GM10266 (cell line): ENCODE data around the gene WWC2.

Experiments used
- DNase-seq: peaks from one replicate; pipeline ENCODE4 v3.0.0; 2012; ENCODE audit errors: extremely low spot score
- TF ChIP-seq, protein P1 (sequence below): IDR thresholded peaks from 2 replicates; pipeline ENCODE4 v1.5.1; 2012; ENCODE audit warnings: mild to moderate bottlenecking, low read depth; ENCODE audit not compliant: control insufficient read depth, insufficient read depth; ENCODE audit errors: missing control alignments

Gene WWC2

GRCh38 chr4:183261953-183262775 lies 163.1 kb downstream of the WWC2 start:
- peak; percentile 66 for DNase-seq
- TF ChIP-seq, protein P1, sequence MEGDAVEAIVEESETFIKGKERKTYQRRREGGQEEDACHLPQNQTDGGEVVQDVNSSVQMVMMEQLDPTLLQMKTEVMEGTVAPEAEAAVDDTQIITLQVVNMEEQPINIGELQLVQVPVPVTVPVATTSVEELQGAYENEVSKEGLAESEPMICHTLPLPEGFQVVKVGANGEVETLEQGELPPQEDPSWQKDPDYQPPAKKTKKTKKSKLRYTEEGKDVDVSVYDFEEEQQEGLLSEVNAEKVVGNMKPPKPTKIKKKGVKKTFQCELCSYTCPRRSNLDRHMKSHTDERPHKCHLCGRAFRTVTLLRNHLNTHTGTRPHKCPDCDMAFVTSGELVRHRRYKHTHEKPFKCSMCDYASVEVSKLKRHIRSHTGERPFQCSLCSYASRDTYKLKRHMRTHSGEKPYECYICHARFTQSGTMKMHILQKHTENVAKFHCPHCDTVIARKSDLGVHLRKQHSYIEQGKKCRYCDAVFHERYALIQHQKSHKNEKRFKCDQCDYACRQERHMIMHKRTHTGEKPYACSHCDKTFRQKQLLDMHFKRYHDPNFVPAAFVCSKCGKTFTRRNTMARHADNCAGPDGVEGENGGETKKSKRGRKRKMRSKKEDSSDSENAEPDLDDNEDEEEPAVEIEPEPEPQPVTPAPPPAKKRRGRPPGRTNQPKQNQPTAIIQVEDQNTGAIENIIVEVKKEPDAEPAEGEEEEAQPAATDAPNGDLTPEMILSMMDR = peak; percentile 83

- TF ChIP-seq, protein P1 = no peak
- no peak for DNase-seq
Measured at GRCh38 chr4:183262776-183263100, 163.7 kb downstream of the WWC2 start.

DNA sequence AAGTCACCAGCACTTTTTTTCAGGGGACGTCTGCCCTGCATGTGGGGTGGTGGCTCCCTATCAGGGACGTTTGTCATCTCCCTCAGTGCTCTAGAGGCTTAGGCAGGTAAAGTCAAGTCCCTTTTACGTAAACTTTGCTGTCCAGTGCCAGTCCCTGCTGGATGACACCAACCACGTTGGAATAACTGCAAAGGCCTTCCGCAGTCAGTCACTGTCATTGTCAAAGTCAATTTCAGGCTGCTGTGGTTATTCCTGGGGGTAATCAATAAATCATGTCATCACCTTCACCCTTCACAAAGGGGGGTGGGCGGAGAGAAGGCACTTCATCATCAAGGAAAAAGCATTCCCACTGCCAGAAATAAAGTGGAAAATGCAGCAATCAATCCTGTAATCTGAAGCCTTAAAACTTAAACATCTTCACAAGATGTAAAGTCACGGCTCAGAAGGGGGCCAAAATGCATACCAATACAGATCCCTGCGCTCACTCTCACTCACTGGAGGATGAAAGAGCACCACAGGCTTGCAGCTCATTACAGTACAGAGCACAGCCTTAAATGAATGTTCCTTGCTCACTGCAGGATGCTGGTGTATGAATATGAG lies 164.8 kb downstream of the WWC2 start:
- TF ChIP-seq, protein P1 = no peak
- DNase-seq = no peak

DNA sequence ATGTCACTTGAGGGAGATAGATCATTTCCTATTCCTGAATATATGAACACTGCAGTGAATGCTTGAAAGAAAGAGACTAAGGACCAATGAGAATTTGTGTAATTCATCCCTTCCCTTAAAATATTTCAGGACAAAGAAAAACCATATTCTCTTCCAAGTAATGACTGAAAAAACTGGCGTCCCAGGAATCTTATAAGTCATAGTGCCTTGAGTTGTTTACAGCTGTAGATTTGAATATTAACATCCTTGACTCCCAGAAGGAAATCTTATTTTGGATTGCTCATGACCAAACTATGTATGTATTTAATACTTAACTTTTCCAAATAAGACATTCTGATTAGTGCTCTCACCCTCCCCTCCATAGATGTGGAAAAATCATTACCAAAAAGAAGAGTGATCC lies 165.6 kb downstream of the WWC2 start:
- TF ChIP-seq, protein P1 = no peak
- no peak for DNase-seq

- no peak for DNase-seq
- TF ChIP-seq, protein P1 = no peak
Measured at GRCh38 chr4:183266371-183266770, 167.3 kb downstream of the WWC2 start.

GRCh38 chr4:183268556-183268955 lies 169.5 kb downstream of the WWC2 start:
- TF ChIP-seq, protein P1 = no peak
- DNase-seq = no peak

DNA sequence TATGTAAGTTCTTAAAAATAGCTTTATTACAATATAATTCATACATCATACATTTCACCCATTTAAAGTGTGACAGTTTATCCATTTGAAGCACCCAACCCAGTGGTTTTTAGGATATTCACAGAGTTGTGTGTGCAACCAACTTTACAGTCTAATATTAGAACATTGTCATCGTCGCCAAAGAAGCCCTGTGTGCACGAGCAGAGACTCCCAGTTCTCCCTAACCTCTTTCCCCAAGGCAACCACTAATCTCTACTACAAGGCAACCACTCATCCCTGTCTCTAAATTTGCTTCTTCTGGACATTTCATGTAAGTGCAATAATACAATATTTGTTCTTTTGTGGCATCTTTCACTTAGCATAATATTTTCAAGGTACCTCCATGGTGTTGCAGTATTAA lies 173.3 kb downstream of the WWC2 start:
- DNase-seq = no peak
- TF ChIP-seq, protein P1 = no peak
